Spleen (tissue), 11 donors: ENCODE data around the gene PHF3. TPM values are rescaled to one million over a fixed set of nuclear protein-coding genes. Genes with fewer than 3 reads are reported as not detected.
A peak's percentile ranks its signal among the peaks of the same experiment; 100 is the strongest.

Source experiments
- DNase-seq: peaks from one replicate; pipeline ENCODE4 v3.0.0-alpha.2; 2020
- H3K27ac ChIP-seq, 8 donors: fragments of 200-600 bp; sonication (generic) in 7 of 8; 1 replicate in 4 of 8; 2 replicates in 4 of 8; pipeline versions ENCODE4 v1.5.0 to v1.8.0; 2016 to 2021; ENCODE audit warnings: inconsistent platforms in 4 of 8, mild to moderate bottlenecking in 4 of 8, moderate library complexity in 1 of 8
- H3K27me3 ChIP-seq, 7 donors: fragments of 200-600 bp; sonication (generic) in 6 of 7; replicated peaks in 1 of 7; 1 replicate in 4 of 7; 2 replicates in 3 of 7; pipeline versions ENCODE4 v1.5.0 to v1.8.0; 2016 to 2021; ENCODE audit warnings: inconsistent platforms in 3 of 7, mild to moderate bottlenecking in 1 of 7
- H3K36me3 ChIP-seq, 6 donors: fragments of 200-600 bp; sonication (generic) in 5 of 6; 1 replicate in 4 of 6; 2 replicates in 2 of 6; pipeline versions ENCODE4 v1.5.0 to v1.8.0; 2016 to 2021; ENCODE audit warnings: inconsistent platforms in 2 of 6
- H3K4me1 ChIP-seq, 6 donors: fragments of 200-600 bp; sonication (generic) in 5 of 6; 1 replicate in 3 of 6; 2 replicates in 3 of 6; pipeline versions ENCODE4 v1.5.0 to v1.8.0; 2016 to 2021; ENCODE audit warnings: inconsistent platforms in 3 of 6
- H3K4me3 ChIP-seq, 8 donors: fragments of 200-600 bp; sonication (generic) in 7 of 8; 1 replicate in 4 of 8; 2 replicates in 4 of 8; pipeline versions ENCODE4 v1.5.0 to v1.8.0; 2016 to 2021; ENCODE audit warnings: inconsistent platforms in 4 of 8, mild to moderate bottlenecking in 4 of 8, moderate library complexity in 2 of 8
- H3K9me3 ChIP-seq, 8 donors: fragments of 200-600 bp; sonication (generic) in 7 of 8; 1 replicate in 4 of 8; 2 replicates in 4 of 8; pipeline versions ENCODE4 v1.5.0 to v1.8.0; 2016 to 2021; ENCODE audit warnings: inconsistent platforms in 4 of 8
- CTCF ChIP-seq, 11 experiments: fragments of 200-600 bp in 7 of 11; fragments of 450-650 bp in 4 of 11; sonication (generic) in 4 of 11; IDR thresholded peaks in 8 of 11; conservative IDR thresholded peaks in 3 of 11; 1 replicate in 7 of 11; 2 replicates in 4 of 11; pipeline versions ENCODE4 v1.4.0 to v1.8.0; 2016 to 2021; ENCODE audit warnings: antibody characterized with exemption in 11 of 11, inconsistent platforms in 4 of 11, mild to moderate bottlenecking in 1 of 11
- POLR2A ChIP-seq, 3 donors: fragments of 450-650 bp; IDR thresholded peaks; one replicate each; pipeline ENCODE4 v1.5.1; 2017; ENCODE audit warnings: antibody characterized with exemption in 3 of 3, mild to moderate bottlenecking in 1 of 3
- POLR2AphosphoS5 ChIP-seq, 3 donors: sonication (generic); formaldehyde crosslinking; IDR thresholded peaks; one replicate each; pipeline ENCODE4 v1.5.1; 2017; ENCODE audit warnings: antibody characterized with exemption in 3 of 3
- WGBS, 5 donors: extraction: QIAGEN DNeasy Blood & Tissue Kit in 3 of 5; methylation state at CpG; one replicate each; pipeline versions ENCODE4 v1.1.5 to v1.1.7; 2013 to 2018; 5-methylcytosine and 5-hydroxymethylcytosine counted together
- intact Hi-C: fragments of 100-400 bp; cut with DNase I; formaldehyde crosslinking; loops from one replicate; pipeline ENCODE4 v1.15.0; 2023; ENCODE audit warnings: low total_unique reads
- polyA plus RNA-seq, 3 donors: library from polyadenylated mRNA; stranded (reverse); fragments of 200-250 nt; gene quantifications; one replicate each; pipeline ENCODE4 v1.2.1, GENCODE V29; 2013
- total RNA-seq, 7 donors: library from RNA; depleted of rRNA in 3 of 7; stranded (reverse); fragments of >200 nt in 3 of 7; fragmentation: NEBNext Ultra II Directional in 4 of 7; extraction: Animal tissue kit (Norgen Biotek cat#: 25700) in 4 of 7; gene quantifications; one replicate each; pipeline versions ENCODE4 v1.1.0 to v1.2.1, GENCODE V29; 2016 to 2021
- donor health status: healthy with polysubstance abuse.
- donor health status: DM: no; HTN: no; CAD: no; lungs with moderate emphysema.
- donor health status: DM: no; HTN: no; CAD: no.
- donor health status: Bipolar disorder and iron deficiency.
- donor health status: healthy.
- donor health status: DM: no; HTN: no; CAD: no.
- donor health status: DM: yes; HTN: yes; CAD: no.

PHF3 gene
- total and polyA plus RNA-seq, 10 donors = 7.5 to 111 (median 71.8) TPM

- DNase-seq = no peak
- Histone ChIP-seq H3K4me1 (peaks cover 34 to 47% (median 41%) of the 10 kb centered on the region in 6 donors), H3K4me3 (peak overlapping the region; percentile 73 to 99 (median 90)), H3K27ac (peak overlapping the region; percentile 83 to 99 (median 97)), H3K9me3 (no peaks in the 10 kb centered on the region), H3K27me3 (no peaks in the 10 kb centered on the region), H3K36me3 (no peaks in the 10 kb centered on the region)
- 1 to 8% (median 3%) methylated on average over 4 to 5 of the region's 5 CpGs for WGBS, 5 donors
- intact Hi-C loops = loop anchor here (10.0 kb wide), 1 partner anchor 60 kb away; the partner anchor contains the start of genes LOC128125822 and PTP4A1
- no peak for TF ChIP-seq POLR2A (IDR thresholded peaks at IDR 0.05)
- TF ChIP-seq CTCF (IDR thresholded peaks at IDR 0.05 in 8 of 11, conservative IDR thresholded peaks at IDR 0.05 in 3 of 11) = no peak
- TF ChIP-seq POLR2AphosphoS5 (IDR thresholded peaks at IDR 0.05) = no peak
These were observed 401 bp upstream of the PHF3 start for GRCh38 chr6:63635215-63635587.

GRCh38 chr6:63636518-63637021, 968 bp downstream of the PHF3 start:
- peak overlapping the region; percentile 73 to 99 (median 90) for H3K4me3 ChIP-seq
- H3K4me1 ChIP-seq = peaks cover 43 to 60% (median 51%) of the 10 kb centered on the region in 6 donors
- TF ChIP-seq CTCF (IDR thresholded peaks at IDR 0.05 in 8 of 11, conservative IDR thresholded peaks at IDR 0.05 in 3 of 11) (no peak), POLR2AphosphoS5 (IDR thresholded peaks at IDR 0.05) (no peak), POLR2A (IDR thresholded peaks at IDR 0.05) (no peak)
- H3K27me3 ChIP-seq = no peaks in the 10 kb centered on the region
- intact Hi-C loops = loop anchor here (10.0 kb wide), 1 partner anchor 62 kb away; the partner anchor contains the start of genes LOC128125822 and PTP4A1
- H3K27ac ChIP-seq = peak overlapping the region; percentile 83 to 99 (median 97)
- H3K36me3 ChIP-seq = peaks cover 0 to 1% (median 0%) of the 10 kb centered on the region in 6 donors
- 0% methylated on average over 17 to 23 of the region's 23 CpGs for WGBS, 5 donors
- no peaks in the 10 kb centered on the region for H3K9me3 ChIP-seq
- peak; percentile 87 for DNase-seq

GRCh38 chr6:63637865-63638445, 2.4 kb downstream of the PHF3 start:
- Histone ChIP-seq H3K9me3 (no peaks in the 10 kb centered on the region), H3K4me1 (peaks cover 44 to 74% (median 60%) of the 10 kb centered on the region in 6 donors), H3K27ac (peak overlapping the region in 1 of 8 donors; percentile 6), H3K36me3 (peaks cover 0 to 10% (median 0%) of the 10 kb centered on the region in 6 donors), H3K4me3 (peak overlapping the region in 4 of 8 donors; percentile 77 to 99 (median 90)), H3K27me3 (no peaks in the 10 kb centered on the region)
- intact Hi-C loops = loop anchor here (10.0 kb wide), 1 partner anchor 63 kb away; the partner anchor contains the start of genes LOC128125822 and PTP4A1
- 46 to 58% (median 55%) methylated on average over 2 of the region's 2 CpGs for WGBS, 5 donors
- no peak for DNase-seq
- no peak for TF ChIP-seq POLR2A (IDR thresholded peaks at IDR 0.05)

- intact Hi-C loops = no loop called here
- H3K36me3 ChIP-seq = peaks cover 0 to 10% (median 0%) of the 10 kb centered on the region in 6 donors
- H3K27ac ChIP-seq = no peak overlapping the region
- peaks cover 48 to 88% (median 77%) of the 10 kb centered on the region in 6 donors for H3K4me1 ChIP-seq
- no peak overlapping the region for H3K4me3 ChIP-seq
- no peaks in the 10 kb centered on the region for H3K27me3 ChIP-seq
- no peak for DNase-seq
- TF ChIP-seq POLR2A (IDR thresholded peaks at IDR 0.05) = no peak
- no peak for TF ChIP-seq CTCF (IDR thresholded peaks at IDR 0.05 in 8 of 11, conservative IDR thresholded peaks at IDR 0.05 in 3 of 11)
- TF ChIP-seq POLR2AphosphoS5 (IDR thresholded peaks at IDR 0.05) = no peak
- 67 to 79% (median 69%) methylated on average over 2 of the region's 2 CpGs for WGBS, 5 donors
- no peaks in the 10 kb centered on the region for H3K9me3 ChIP-seq
These were observed 4.5 kb downstream of the PHF3 start for GRCh38 chr6:63640062-63640461.
